ENCODE measurements around the gene ASTE1.

Gene ASTE1

GRCh38 chr3:130968221-130968620 lies 58.4 kb downstream of the ASTE1 start:
- H3K4me3 Mint-ChIP-seq = no peak overlapping the region
- no peaks in the 10 kb centered on the region for H3K4me1 Mint-ChIP-seq
- ATAC-seq (replicated peaks; ENCODE audit: extremely low read depth, poor library complexity, severe bottlenecking) (no peak), DNase-seq (ENCODE audit: low spot score in 2 of 2) (no peak)
- H3K27me3 Mint-ChIP-seq = no peaks in the 10 kb centered on the region
- H3K36me3 Mint-ChIP-seq (ENCODE audit: insufficient read depth) = peaks cover 27% of the 10 kb centered on the region
- no peak overlapping the region for H3K27ac Mint-ChIP-seq (ENCODE audit: low read depth)
- no peaks in the 10 kb centered on the region for H3K9me3 Mint-ChIP-seq

- Mint-ChIP-seq H3K27me3 (no peaks in the 10 kb centered on the region), H3K4me3 (no peak overlapping the region), H3K4me1 (no peaks in the 10 kb centered on the region), H3K27ac (ENCODE audit: low read depth) (no peak overlapping the region), H3K9me3 (no peaks in the 10 kb centered on the region), H3K36me3 (ENCODE audit: insufficient read depth) (peaks cover 27% of the 10 kb centered on the region)
- DNase-seq (ENCODE audit: low spot score in 2 of 2) (no peak), ATAC-seq (replicated peaks; ENCODE audit: extremely low read depth, poor library complexity, severe bottlenecking) (no peak)
Measured at GRCh38 chr3:130967281-130967680, 59.3 kb downstream of the ASTE1 start.

- H3K36me3 Mint-ChIP-seq (ENCODE audit: insufficient read depth) = peaks cover 41% of the 10 kb centered on the region
- H3K27me3 Mint-ChIP-seq = no peaks in the 10 kb centered on the region
- H3K4me1 Mint-ChIP-seq = no peaks in the 10 kb centered on the region
- DNase-seq (ENCODE audit: low spot score in 2 of 2) = no peak
- H3K4me3 Mint-ChIP-seq = no peak overlapping the region
- H3K9me3 Mint-ChIP-seq = no peaks in the 10 kb centered on the region
- H3K27ac Mint-ChIP-seq (ENCODE audit: low read depth) = no peak overlapping the region
- ATAC-seq (replicated peaks; ENCODE audit: extremely low read depth, poor library complexity, severe bottlenecking) = no peak
Measured at GRCh38 chr3:130963878-130964277, 62.7 kb downstream of the ASTE1 start.
